Left hindlimb (tissue), 1 donor: ENCODE data around the gene MRPL40.
A peak's percentile ranks its signal among the peaks of the same experiment; 100 is the strongest.
"Not testable (repeated sequence)": the region's sequence is repeated elsewhere in the genome, so short reads cannot be mapped to it uniquely, and the experiment has no call there.

ENCODE experiments used
- DNase-seq: peaks from one replicate; pipeline ENCODE4 v3.0.0-alpha.2; 2018

MRPL40 gene

DNA sequence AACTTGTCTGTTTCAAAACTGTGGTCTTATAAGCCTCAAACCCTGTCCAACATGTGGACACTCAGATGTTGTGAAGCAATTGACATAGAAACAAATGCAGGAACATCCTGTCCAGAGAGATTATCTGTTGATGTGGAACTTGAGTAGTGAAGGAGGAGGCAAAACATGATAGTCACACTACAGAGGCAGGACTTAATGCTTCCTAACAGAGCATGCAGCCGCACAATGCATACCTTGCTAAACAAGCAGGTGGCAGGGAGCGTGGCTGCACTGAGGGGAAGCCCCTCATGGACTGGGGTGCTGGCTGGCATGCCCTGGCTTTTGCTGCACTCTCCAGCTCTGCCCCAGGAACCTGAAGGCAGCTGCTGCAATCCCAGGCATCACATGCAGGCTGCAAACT, 9.8 kb downstream of the MRPL40 start:
- no peak for DNase-seq

DNA sequence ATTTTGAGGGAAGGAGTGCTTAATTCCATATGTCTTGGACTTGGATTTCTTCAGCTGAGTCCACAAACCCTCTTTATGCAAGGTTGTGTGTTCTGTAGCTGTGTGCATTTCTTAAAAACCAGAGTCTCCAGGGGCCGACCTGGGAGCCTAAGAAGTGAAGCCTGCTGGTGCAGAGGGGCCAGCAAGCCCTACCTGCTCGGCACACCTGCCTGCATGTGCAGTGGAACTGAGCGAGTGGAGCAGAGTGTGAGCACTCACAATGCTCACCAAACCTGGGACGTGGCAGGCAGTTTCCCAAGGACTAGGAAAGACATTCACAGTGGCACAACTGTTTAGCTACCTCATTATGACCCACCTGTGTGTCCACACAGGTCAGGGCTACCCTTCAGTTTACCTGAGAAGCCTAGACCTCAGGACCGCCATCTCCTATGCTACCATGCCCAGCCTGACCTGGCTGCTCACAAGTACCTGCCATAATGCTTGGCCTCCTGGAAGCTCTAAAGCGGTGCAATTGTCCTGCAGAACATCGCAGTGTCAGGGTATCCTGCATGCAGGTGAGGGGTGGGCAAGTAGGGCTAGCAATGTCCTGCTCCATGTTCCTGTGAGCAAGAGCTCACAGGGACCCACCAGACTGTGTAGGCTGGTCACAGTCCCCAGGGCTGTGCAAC, 11.3 kb downstream of the MRPL40 start:
- DNase-seq: no peak

DNA sequence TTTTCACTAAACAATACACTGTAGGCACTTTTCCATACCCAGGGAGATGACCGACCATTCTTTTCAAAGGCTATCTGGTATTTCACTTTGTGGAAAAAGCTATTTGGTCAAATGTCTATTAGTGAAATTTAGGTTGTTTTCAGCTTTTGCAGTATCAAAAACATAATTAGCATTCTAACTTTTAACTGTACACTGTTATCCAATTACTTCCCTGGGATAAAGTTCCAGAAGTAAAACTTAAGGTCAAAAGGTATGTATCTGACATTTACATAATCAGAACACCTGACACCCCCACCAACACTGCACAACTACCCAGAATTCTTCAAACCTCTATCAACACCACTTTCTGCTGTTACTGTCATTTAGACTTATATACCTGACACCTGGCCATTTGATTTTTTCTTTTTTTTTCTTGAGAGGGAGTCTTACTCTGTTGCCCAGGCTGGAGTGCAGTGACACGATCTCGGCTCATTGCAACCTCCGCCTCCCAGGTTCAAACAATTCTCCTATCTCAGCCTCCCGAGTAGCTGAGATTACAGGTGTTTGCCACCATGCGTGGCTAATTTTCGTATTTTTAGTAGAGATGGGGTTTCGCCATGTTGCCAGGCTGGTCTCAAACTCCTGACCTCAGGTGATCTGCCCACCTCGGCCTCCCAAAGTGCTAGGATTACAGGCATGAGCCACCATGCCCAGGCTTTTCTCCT, 13.1 kb downstream of the MRPL40 start:
- not testable (repeated sequence) for DNase-seq

DNA sequence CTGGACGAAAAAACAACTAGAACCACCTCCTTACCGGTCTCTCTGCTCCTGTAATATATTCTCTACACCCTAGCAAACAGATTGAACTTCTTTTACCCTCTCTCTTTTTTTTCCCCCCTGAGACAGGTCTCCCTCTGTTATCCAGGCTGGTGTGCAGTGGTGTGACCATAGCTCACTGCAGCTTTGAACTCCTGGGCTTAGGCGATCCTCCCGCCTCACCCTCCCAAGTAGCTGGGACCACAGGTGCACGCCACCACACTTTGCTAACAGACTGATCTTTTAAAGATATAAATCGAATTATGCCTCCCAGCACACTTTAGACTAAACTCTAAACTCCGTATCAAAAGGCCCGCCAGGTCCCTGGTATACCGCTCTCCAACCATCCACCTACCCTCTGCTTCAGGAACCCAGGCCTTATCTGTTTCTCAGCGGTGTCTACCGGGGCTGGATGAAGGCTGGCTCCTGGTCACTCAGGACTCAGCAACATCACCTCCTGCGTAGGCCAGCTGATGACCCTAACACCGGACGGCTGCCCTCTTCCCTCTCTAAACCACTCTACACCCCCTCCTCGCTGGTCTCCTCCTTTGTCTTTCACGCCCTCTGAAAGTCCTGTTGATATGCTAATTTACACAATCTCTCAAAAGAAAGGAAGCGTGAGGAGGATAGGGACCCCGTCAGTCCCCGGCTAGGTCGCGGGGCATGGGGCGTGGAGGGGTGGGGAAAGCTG, 14.4 kb downstream of the MRPL40 start:
- DNase-seq: no peak

DNA sequence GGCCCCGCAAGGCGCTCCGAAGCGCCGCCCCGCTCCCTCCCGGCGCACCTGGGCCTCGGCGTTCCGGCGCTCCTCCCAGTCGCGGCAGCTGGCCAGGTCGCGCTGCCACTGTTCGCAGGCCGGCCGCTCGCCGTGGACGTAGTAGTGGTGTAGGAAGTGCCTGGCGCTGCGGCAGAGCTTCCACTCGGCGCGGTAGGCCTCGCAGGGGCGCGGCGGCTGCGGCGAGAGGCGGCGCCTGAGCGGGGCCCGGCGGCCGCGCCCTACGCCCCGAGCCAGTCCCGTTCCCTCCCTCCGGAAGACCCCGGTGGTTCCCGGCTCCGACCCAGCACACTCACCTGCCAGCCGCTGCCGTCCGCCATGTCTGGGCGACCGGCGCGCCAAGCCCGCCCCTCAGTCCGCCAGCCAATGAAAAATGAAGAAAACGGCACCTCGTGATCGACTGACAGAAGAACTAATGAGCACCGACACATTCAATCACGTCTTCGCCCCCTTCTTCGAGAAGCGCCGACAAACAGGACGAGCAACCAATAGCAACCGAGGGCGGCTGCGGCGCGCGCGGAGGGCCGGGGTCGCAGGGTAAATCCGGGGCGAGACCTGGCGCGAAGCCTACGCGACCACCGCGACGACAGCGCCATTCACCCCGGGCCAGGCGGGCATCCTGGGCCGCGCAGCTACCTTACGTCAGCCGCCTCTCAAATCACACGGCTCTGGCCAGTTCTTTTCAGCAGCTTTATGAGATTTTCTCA, 15.2 kb downstream of the MRPL40 start, which contains the start of gene C22orf39:
C22orf39 (minus strand) TSS at position 382 of the 746 bp plus-strand sequence; CDS start at position 359, 23 bp downstream.
- DNase-seq: peak; percentile 93

DNA sequence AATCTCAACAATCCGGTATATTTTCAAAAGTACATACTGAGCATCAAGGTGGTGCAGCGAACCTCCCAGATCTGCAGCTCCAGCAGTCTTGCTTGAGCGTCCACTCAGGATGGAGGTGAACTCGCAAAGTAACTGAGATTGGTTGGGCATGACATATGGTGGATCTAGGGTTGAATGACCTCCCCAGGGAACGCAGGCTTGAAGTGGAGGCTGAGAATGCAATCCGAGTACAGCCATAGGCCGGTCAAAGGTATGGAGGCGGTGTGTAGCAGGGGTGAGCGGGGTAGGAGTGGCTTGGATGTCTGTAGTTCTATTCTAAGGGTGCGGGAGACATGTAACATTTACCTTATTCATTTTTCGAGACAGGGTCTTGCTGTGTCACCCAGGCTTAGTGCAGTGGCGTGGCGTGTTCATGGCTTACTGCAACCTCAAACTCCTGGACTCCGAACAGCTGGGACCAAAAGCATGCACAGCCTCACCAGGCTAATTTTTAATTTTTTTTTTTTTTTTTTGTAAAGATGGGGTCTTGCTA, 15.8 kb downstream of the MRPL40 start:
- DNase-seq: peak; percentile 62

DNA sequence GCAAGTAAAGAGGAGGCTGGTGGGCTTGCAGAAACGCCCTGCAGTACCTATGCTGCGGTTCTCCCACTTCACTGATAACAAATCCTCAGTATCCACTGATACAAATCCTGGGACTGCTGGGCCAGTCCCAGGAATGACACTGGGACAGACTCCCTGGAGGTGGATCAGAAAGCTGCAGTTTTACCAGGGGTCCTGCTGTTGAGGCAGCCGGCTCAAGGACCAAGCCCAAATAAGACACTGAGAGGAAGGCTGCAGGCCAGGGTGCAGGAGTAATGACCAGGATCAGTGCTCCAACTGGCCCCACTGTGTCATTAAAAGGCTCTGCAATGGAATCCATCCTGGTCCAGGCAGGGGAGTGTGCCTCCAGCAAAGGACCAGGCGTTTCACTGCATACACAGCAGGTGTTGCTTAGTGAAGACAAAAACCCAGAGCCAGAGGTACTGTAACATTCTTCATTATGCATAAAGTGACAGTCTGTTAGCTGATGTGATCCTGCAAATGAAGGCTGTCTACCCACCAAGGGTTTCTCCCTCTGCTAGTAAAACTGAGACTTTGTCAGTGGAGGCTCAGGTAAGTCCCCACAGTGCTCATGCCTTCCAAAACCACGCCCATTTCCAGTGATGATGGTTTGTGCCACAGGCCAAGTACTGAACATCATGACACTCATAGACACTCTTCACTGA, 16.5 kb downstream of the MRPL40 start:
- DNase-seq: no peak

DNA sequence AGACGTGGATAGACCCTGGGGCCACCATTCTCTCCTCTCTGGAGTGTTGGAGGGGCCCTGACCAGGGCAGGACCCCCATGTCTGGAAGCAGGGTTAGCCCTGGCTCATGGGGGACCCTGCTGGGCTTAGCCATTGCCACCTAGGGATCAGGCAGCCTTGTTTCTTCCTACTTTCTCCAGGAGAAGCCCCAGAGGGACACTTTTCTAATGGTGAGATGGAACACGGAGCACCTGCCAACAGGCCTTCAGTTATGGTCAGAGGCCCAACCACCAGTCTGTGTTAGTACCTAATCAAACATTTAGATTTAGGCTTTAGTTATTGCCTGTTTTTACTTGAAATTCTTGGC, 17.1 kb downstream of the MRPL40 start:
- DNase-seq: no peak

DNA sequence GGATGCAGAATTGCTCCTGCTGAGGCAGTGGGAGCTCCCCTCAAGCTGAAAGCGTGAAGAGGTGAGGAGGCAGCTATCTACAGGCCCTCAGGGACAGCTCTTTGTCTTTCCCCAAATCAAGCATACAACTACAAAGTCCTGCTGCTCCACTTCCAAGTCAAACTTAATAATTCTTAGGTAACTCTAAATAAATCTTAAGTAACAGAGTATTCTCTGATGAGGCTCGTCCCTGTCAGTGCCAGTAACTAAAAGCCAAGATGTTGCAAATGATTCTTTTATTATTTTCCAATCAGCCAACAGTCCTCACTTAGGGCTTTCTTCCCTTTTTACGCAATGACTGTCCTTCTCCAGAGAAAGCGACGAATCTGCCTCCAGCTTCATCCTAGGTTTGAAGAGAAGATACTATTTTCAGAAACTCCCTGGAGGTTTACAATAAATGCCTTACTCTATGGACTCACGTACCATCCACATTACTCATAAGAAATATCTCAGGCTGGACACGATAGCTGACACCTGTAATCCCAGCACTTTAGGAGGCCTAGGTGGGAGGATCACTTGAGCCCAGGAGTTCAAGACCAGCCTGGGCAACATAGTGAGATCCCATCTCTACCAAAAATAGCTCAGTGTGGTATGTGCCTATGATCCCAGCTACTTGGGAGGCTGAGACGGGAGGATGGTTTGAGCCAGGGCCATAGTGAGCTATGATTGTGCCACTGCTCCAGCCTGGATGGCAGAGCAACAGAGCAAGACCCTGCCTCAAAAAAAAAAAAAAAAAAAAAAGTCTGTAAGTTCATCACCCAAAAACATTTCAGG, 18.2 kb downstream of the MRPL40 start:
- DNase-seq: no peak

DNA sequence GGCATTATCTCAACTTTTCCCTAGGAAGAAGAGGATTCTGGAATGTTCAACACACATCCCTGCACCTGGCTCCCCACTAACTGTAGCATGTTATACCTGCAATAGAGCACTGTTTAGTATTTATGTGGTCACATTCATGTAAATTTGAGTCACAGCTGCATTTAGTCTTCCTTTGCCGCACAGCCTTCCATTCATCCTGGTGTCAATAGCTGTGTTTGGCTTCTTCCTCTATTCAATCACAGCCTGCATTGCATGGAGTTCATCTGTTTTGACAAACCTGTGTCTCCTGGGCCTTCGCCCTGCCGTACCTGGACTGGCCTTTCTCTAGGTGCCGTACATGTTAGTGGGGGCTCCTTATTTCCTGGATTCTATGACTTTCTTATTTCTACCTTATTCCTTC, 19.2 kb downstream of the MRPL40 start:
- DNase-seq: no peak

DNA sequence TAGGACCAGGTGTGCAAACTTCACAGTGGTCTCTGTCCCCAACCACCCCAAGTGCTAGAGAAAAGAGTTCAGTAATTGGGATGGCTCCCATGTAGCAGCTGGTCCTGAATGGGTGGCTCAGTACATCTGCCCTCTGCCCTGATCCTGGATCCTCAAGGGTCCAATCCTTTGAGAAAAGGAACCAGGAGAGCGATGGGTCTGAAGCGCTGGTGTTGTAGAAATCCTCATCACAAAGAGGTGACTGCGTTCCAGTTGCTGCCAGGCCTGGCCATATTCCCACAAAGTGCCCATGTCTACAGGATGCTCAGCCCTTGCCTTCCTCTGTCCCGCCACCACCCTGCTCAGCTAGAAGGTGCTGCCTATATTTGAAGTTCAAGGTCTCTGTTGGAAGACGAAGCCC, 21.4 kb downstream of the MRPL40 start:
- DNase-seq: no peak

DNA sequence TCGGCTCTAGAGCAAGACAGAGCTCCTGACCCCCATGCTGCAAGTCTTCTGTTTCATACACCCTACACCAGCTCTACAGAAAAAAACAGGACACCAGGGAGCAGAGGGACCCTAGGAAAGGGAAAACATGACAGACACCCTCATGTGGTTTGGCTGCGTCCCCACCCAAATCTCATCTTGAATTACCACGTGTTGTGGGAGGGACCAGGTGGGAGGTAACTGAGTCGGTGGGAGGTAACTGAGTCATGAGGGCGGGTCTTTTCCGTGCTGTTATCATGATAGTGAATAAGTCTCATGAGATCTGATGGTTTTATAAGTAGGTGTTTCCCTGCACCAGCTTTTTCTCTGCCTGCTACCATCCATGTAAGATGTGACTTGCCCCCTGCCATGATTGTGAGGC, 21.8 kb downstream of the MRPL40 start:
- no peak for DNase-seq

DNA sequence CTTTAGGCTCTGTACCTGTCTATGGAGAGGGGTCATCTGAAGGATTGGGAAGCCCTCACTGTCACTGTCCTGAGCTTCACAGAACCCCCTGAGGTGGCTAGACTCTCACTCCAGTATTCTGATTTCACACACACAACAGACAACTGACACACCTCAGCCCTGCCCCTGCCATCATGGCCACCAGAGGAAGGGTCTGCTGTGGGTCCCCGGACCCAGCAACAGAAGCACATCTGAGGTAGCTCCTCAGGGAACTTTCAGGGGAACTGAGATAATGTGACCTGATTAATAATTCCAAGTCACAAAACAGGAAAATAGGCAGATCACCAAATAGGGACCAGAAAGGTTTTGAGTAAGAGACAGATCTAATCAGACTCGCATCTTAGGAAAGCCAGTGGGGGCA, 22.7 kb downstream of the MRPL40 start:
- no peak for DNase-seq

DNA sequence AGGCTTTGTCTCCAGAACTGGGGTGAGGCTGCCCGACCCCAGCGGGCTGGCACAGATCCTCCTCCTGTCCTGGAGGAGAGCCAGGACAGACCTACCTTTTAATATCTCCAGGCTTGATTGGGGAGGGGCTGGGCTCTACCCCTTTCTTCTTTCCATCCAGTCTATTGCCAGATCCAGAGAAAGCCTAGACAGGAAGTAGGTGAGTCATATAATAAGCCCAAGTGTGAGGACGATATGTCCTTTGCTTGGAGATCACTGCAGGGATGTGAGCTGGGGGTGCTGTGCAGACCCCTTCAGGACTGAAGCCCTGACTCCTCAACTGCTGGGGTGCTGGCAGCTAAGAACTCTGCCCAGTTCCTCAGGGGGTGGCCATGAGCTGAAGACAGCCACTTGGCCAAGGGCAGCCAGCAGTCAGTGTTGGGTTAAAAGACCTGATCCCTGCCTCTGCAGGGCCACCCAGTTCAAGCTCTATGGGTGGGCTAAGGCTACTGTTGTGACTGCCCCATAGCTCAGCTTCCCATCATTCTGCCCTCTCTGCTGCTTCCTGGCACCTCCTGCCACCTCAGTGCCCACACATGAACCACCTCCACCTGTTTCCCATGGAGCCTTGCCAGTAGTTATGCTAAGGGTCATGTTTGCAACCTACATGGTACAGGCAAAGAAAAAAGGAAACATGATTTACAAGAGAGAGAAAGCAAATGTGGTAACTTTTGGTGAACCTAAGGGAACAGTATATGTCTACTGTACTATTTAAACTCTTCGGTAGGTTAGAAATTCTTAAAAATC, 23.4 kb downstream of the MRPL40 start:
- no peak for DNase-seq

DNA sequence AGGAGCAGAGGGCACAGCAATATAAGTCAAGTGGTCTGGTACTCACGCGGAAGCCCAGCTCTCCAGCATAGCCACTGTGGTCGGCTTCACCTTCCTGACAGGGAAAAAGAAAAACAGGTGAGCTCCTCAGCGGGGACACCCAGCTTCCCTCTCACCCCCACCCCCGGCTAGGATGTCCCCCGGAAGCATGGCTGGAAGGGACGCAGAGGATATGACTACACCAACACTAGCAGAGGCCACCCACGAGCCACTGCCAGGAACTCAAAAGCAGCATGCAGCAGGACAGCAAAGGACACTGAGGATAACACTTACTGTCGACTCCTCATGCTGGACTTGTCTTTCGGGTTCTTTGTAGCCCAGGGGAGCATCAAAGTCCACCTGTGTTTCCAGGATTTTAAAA, 24.2 kb downstream of the MRPL40 start:
- DNase-seq: no peak

DNA sequence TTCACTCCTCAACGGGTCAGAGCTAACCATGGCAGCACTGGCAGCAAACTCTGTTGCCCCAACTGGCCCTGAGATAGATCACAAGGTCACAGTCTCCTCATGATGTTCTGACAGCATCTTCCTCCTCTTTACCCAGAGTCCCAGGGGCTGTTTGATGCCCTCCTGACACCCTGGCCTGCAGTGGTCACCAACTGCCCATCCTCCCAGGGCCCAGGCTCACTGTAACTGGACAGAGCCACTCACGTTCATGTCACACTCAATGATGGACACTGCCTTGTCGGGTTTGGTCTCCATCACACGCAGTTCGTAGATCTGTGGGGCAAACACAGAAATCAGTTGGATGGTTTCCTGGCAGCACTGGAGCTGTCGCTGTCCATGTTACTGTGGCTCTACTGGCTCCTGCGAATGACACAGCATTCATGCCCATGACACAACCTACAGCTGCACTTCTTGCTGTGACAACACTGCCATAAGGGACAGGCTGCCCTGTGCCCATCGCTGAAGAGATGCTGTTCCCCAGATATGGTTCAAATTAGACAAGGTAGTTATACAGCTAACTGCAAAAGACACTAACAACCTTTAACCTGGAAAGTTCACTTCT, 25.6 kb downstream of the MRPL40 start:
- DNase-seq: no peak

DNA sequence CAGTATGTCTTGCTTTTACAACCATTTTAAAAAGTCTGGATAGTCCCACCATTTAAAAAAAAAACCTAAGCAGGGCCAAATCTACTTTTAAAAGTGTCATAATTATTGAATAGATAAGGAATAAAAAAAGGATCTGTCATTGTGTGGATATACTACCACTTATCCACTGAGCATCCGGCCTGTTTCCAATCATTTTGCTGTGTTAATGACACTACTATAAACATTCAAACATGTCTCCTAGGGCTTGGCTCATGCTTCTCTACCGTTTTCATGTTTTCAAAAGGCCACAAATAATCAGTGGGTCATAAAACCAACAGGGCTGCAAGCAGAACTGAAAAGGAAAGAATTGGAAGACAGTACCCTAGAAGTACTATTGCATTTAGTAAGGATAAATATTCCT, 27.7 kb downstream of the MRPL40 start:
- DNase-seq: no peak

DNA sequence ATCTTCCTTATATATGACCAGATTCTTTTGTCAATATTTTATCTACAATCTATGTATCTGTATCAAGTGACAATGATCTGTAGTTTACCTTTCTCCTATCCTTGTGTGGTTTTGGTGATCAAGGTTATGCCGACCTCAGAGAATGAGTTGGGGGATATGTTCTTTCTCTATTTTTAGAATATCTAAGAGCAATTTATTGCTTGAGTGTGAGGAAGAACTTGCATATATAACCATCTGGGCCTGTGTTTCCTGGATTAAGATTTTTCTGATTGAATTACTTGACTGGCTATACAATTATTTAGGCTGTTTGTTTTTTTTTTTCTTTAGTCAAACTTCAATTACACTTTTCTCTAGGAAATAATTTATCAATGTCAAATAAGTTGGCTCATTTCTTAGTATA, 29.2 kb downstream of the MRPL40 start:
- no peak for DNase-seq

DNA sequence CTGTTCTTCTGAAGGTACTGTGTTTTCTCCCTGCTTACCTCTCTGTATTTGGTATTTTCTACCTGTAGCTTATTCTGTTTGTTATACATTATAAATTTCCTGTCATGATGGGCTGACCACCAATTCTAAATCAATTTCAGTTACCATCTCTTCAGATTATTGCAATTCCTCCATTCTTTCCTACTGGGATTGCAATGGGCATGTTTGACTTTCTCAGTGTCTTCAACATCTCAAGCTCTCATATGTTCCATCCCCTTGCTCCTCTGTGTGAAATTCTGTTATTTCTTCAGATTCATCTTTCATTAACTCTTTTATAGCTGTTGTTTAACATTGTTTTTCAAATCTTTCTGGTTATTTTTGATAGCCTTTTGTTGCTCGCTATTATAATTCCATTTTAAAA, 30.7 kb downstream of the MRPL40 start:
- DNase-seq: no peak
